Mesendoderm (in vitro differentiated cells): ENCODE data around the gene CC2D2A.

Source experiments
- DNase-seq: peaks from one replicate; pipeline ENCODE4 v3.0.0; 2013
- H2AK5ac ChIP-seq: 2 replicates; pipeline ENCODE4 v1.6.1; 2013; ENCODE audit warnings: low read length, inconsistent platforms
- H2BK120ac ChIP-seq: 2 replicates; pipeline ENCODE4 v1.6.1; 2013; ENCODE audit warnings: low read depth, mild to moderate bottlenecking, low read length, moderate library complexity, mixed read lengths
- H2BK15ac ChIP-seq: replicated peaks from 2 replicates; pipeline ENCODE4 v1.6.1; 2013; ENCODE audit warnings: low read depth, mild to moderate bottlenecking, moderate library complexity
- H2BK5ac ChIP-seq: 2 replicates; pipeline ENCODE4 v1.6.1; 2013; ENCODE audit warnings: low read length, inconsistent platforms
- H3K18ac ChIP-seq: 2 replicates; pipeline ENCODE4 v1.6.1; 2013; ENCODE audit warnings: mild to moderate bottlenecking, low read length, mixed read lengths
- H3K23ac ChIP-seq: one replicate; pipeline ENCODE4 v1.6.1; 2013; ENCODE audit warnings: low read length
- H3K27ac ChIP-seq: 2 replicates; pipeline ENCODE4 v1.5.1; 2013; ENCODE audit warnings: low read depth, mild to moderate bottlenecking, inconsistent platforms, low read length, moderate library complexity
- H3K27me3 ChIP-seq: 2 replicates; pipeline ENCODE4 v1.6.1; 2013; ENCODE audit warnings: low read length, control low read depth, mild to moderate bottlenecking, inconsistent platforms; ENCODE audit not compliant: insufficient read depth, poor library complexity
- H3K36me3 ChIP-seq: 2 replicates; pipeline ENCODE4 v1.6.1; 2013; ENCODE audit warnings: low read length, inconsistent platforms; ENCODE audit not compliant: control insufficient read depth, insufficient read depth
- H3K4ac ChIP-seq: one replicate; pipeline ENCODE4 v1.6.1; 2013; ENCODE audit warnings: low read depth, mild to moderate bottlenecking, low read length, moderate library complexity
- H3K4me1 ChIP-seq: 2 replicates; pipeline ENCODE4 v1.6.1; 2013; ENCODE audit warnings: low read depth, low read length, inconsistent platforms; ENCODE audit not compliant: control insufficient read depth
- H3K4me2 ChIP-seq: 2 replicates; pipeline ENCODE4 v1.6.1; 2013; ENCODE audit warnings: low read length
- H3K4me3 ChIP-seq: 2 replicates; pipeline ENCODE4 v1.5.1; 2013; ENCODE audit warnings: mild to moderate bottlenecking, low read length
- H3K56ac ChIP-seq: one replicate; pipeline ENCODE4 v1.6.1; 2013; ENCODE audit warnings: low read length
- H3K79me1 ChIP-seq: 2 replicates; pipeline ENCODE4 v1.6.1; 2013; ENCODE audit warnings: low read length, inconsistent platforms
- H3K79me2 ChIP-seq: 2 replicates; pipeline ENCODE4 v1.6.1; 2013; ENCODE audit warnings: mild to moderate bottlenecking, low read length; ENCODE audit not compliant: control insufficient read depth, insufficient read depth
- H3K9ac ChIP-seq: 2 replicates; pipeline ENCODE4 v1.6.1; 2013; ENCODE audit warnings: low read length, inconsistent platforms
- H4K5ac ChIP-seq: one replicate; pipeline ENCODE4 v1.6.1; 2013; ENCODE audit warnings: low read length
- H4K8ac ChIP-seq: one replicate; pipeline ENCODE4 v1.6.1; 2013; ENCODE audit warnings: low read depth, mild to moderate bottlenecking, control low read depth, low read length, moderate library complexity
- WGBS: extraction: QIAGEN DNeasy Blood & Tissue Kit; methylation state at CpG from one replicate; pipeline ENCODE4 v1.1.7; 2013; ENCODE audit warnings: low lambda C conversion rate, missing lambda C conversion rate; ENCODE audit not compliant: insufficient coverage; ENCODE audit errors: extremely low coverage; 5-methylcytosine and 5-hydroxymethylcytosine counted together

The CC2D2A gene

DNA sequence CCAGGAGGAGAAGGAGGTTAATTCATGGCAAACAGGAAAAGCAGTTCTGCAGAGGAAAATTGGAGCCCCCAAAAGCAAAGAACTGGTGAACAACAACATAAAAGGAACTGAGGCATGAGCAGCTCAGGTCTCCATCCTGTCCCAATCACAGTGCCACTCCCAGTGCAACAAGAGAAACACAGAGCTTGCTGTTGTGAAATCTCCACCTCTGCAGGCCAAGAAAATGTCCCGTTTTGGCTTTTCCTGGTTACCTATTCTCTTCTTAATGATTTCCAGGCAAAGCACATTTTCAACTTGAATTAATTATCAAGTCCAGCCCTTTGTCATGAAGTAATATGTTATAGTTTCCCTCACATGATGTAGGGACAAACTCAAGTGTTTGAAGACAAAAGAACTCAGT, 41.1 kb upstream of the CC2D2A start:
- Histone ChIP-seq H3K18ac (no peak overlapping the region), H3K23ac (no peak overlapping the region), H3K4me3 (no peak overlapping the region), H3K36me3 (no peaks in the 10 kb centered on the region), H4K5ac (no peak overlapping the region), H3K4ac (no peak overlapping the region), H3K4me1 (no peaks in the 10 kb centered on the region), H3K79me1 (no peaks in the 10 kb centered on the region), H3K4me2 (no peak overlapping the region), H2BK15ac (no peak overlapping the region), H3K27me3 (no peaks in the 10 kb centered on the region), H4K8ac (no peak overlapping the region), H2BK120ac (no peak overlapping the region), H3K9ac (no peak overlapping the region), H3K27ac (no peak overlapping the region), H2BK5ac (no peak overlapping the region), H3K79me2 (no peaks in the 10 kb centered on the region), H3K56ac (no peak overlapping the region), H2AK5ac (no peak overlapping the region)
- DNase-seq, result no peak
- no CpG with 5 or more reads among the region's 1 CpG for WGBS

DNA sequence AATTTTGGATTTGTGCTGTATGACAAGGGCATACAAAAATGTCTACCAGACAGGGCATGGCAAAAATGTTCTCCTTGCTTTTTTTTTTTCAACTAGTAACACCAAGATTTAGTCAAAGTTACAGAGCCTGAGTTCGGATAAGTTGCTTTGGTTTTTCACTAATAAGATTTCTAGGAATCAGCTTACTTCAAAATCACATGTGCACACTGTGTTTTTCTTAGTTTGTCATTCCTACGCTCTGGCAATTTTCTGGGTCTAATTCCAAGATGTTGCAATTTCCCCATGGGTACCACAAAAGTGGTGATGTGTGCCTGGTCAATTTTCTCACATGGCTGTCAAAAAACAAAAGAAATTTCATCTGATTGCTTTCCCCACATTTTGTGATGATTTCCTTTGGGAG, 35.6 kb upstream of the CC2D2A start:
- no peak overlapping the region for H3K23ac ChIP-seq
- H3K9ac ChIP-seq, result no peak overlapping the region
- no peak overlapping the region for H2BK5ac ChIP-seq
- no peak for DNase-seq
- whole genome bisulfite sequencing, result no CpG with 5 or more reads among the region's 2 CpGs
- H3K79me1 ChIP-seq, result no peaks in the 10 kb centered on the region
- H3K4me1 ChIP-seq, result no peaks in the 10 kb centered on the region
- H3K36me3 ChIP-seq, result no peaks in the 10 kb centered on the region
- no peak overlapping the region for H3K4ac ChIP-seq
- no peak overlapping the region for H2BK120ac ChIP-seq
- no peak overlapping the region for H2BK15ac ChIP-seq
- no peak overlapping the region for H2AK5ac ChIP-seq
- H3K18ac ChIP-seq, result no peak overlapping the region
- no peak overlapping the region for H3K27ac ChIP-seq
- no peak overlapping the region for H3K56ac ChIP-seq
- no peak overlapping the region for H3K4me2 ChIP-seq
- no peaks in the 10 kb centered on the region for H3K79me2 ChIP-seq
- no peak overlapping the region for H3K4me3 ChIP-seq
- no peak overlapping the region for H4K8ac ChIP-seq
- no peaks in the 10 kb centered on the region for H3K27me3 ChIP-seq
- H4K5ac ChIP-seq, result no peak overlapping the region

DNA sequence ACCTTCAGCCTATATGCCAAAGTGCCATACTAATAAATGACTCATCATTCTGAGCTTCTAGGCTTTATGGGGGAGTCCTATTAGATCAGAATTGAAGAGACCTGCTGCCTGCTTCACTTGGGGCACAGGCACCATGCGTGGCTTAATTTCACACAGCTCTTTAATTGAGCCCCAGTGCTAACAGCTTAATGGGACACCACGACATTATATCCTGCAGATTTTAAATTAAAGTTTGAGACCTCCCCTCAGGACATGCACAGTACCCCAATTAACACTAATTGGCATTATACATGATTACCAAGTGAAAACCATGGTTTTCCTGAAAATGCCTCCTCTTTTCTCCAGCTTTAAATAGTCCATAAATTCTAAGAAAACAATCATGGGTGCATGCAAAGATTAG, 35.0 kb upstream of the CC2D2A start:
- Histone ChIP-seq H2BK5ac (no peak overlapping the region), H3K4me2 (no peak overlapping the region), H3K4ac (no peak overlapping the region), H3K4me3 (no peak overlapping the region), H3K23ac (no peak overlapping the region), H3K9ac (no peak overlapping the region), H3K18ac (no peak overlapping the region), H4K8ac (no peak overlapping the region), H3K79me1 (no peaks in the 10 kb centered on the region), H3K4me1 (no peaks in the 10 kb centered on the region), H3K27me3 (no peaks in the 10 kb centered on the region), H3K36me3 (no peaks in the 10 kb centered on the region), H3K56ac (no peak overlapping the region), H4K5ac (no peak overlapping the region), H3K27ac (no peak overlapping the region), H2BK15ac (no peak overlapping the region), H2AK5ac (no peak overlapping the region), H2BK120ac (no peak overlapping the region), H3K79me2 (no peaks in the 10 kb centered on the region)
- DNase-seq, result no peak
- no CpG with 5 or more reads among the region's 2 CpGs for WGBS

DNA sequence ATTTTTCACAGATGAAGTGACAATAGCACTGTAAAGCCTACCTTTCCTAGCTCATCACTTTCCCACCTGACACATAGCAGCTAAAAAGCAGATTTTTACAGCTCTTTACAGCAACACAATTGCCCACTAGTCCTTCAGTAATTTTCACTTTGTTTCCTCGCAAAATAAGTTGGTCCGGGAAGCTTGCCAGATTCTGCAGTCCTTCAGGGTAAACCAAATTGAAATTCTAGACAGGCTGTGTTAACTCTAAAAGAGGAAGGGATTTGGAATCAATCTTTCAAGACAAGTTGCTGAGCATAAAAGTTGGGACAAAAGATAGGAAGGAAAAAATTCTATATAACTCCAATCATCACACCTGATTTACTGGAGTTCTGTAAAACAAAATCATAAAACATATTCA, 33.2 kb upstream of the CC2D2A start:
- H2AK5ac ChIP-seq, result no peak overlapping the region
- DNase-seq, result no peak
- no peak overlapping the region for H3K4ac ChIP-seq
- no peak overlapping the region for H2BK120ac ChIP-seq
- no peak overlapping the region for H2BK15ac ChIP-seq
- no peak overlapping the region for H3K56ac ChIP-seq
- no CpG with 5 or more reads among the region's 2 CpGs for WGBS
- no peak overlapping the region for H3K9ac ChIP-seq
- no peaks in the 10 kb centered on the region for H3K27me3 ChIP-seq
- H4K8ac ChIP-seq, result no peak overlapping the region
- no peak overlapping the region for H3K18ac ChIP-seq
- H3K4me3 ChIP-seq, result no peak overlapping the region
- no peak overlapping the region for H3K23ac ChIP-seq
- no peaks in the 10 kb centered on the region for H3K4me1 ChIP-seq
- H2BK5ac ChIP-seq, result no peak overlapping the region
- no peak overlapping the region for H3K27ac ChIP-seq
- H3K79me1 ChIP-seq, result no peaks in the 10 kb centered on the region
- H4K5ac ChIP-seq, result no peak overlapping the region
- no peaks in the 10 kb centered on the region for H3K79me2 ChIP-seq
- no peak overlapping the region for H3K4me2 ChIP-seq
- H3K36me3 ChIP-seq, result no peaks in the 10 kb centered on the region

DNA sequence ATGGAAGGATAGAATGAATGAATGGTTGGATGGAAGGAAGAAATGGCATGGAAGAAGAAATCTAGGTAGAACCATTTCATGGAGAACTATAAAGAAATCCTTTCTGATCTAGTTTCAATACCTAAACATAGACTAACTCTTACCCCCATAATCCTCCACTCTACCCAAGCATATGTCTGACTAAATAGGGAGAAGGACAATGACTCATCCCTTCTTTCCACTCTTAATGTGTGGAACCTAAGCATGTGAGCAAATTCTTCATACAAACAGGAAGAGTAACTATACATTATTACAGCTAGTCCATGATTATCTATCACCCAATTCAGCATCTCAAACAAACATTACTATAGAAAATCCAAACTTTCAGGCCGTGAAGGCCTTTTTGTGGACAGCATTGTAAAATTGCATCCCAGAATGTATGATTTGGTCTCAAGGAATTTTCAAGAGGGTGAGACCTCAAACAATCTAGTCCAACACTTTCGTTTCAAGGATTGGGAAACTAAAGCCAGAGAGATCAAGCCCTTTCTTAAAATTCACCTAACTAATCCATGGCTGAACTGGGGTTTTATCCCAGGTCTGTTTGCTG, 30.6 kb upstream of the CC2D2A start:
- Histone ChIP-seq H2BK120ac (no peak overlapping the region), H3K18ac (no peak overlapping the region), H3K4me1 (no peaks in the 10 kb centered on the region), H3K9ac (no peak overlapping the region), H3K56ac (no peak overlapping the region), H2AK5ac (no peak overlapping the region), H3K23ac (no peak overlapping the region), H2BK5ac (no peak overlapping the region), H4K5ac (no peak overlapping the region), H3K4ac (no peak overlapping the region), H2BK15ac (no peak overlapping the region), H3K4me3 (no peak overlapping the region), H3K27me3 (no peaks in the 10 kb centered on the region), H3K79me2 (no peaks in the 10 kb centered on the region), H3K27ac (no peak overlapping the region), H4K8ac (no peak overlapping the region), H3K36me3 (no peaks in the 10 kb centered on the region), H3K4me2 (no peak overlapping the region), H3K79me1 (no peaks in the 10 kb centered on the region)
- WGBS, result no CpG with 5 or more reads among the region's 2 CpGs
- no peak for DNase-seq
